Hematopoietic multipotent progenitor cell treated with erythropoietin and hydrocortisone succinate and interleukin-3 and kit ligand, for 15 days (in vitro differentiated cells): ENCODE data around the gene HSPBAP1.

Experiments
- DNase-seq: peaks from one replicate; pipeline ENCODE4 v3.0.0-alpha.2; 2015; ENCODE audit warnings: low spot score

Gene HSPBAP1

GRCh38 chr3:122793568-122794416 is at the start of gene HSPBAP1:
HSPBAP1 (minus strand) TSS chr3:122793831; CDS start chr3:122793680, 151 bp downstream.
- peak; percentile 87 for DNase-seq

DNA sequence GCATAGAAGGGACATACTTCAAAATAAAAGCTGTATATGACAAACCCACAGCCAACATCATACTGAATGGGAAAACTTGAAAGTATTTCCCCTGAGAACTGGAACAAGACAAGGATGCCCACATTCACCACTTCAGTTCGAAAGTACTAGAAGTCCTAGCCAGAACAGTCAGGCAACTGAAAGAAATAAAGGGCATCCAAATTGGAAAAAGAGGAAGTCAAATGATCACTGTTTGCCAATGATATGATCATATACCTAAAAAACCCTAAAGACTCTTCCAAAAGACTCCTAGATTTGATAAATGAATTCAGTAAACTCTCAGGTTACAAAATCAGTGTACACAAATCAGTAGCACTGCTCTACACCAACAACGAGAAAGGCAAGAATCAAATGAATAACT is 42.0 kb upstream of the HSPBAP1 start:
- DNase-seq, result no peak

DNA sequence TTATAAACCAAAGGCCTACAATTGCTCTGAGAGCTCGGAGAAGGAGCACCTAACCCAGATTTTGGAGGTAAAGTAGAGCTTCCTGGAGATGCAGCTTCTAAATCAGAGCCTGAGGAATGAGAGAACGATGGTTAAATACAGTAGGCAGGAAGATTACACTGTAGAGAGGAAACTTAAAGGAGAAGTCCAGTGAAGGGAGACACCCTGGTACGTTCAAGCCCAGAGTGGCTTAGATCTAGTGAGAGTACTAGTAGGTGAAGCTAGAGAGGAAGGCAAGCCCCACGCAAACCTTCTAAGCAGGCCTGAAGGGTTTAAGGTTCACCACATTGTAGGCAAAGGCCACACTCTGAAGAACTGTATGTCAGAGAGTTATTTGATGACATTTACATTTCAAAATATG is 34.6 kb upstream of the HSPBAP1 start:
- DNase-seq, result no peak

DNA sequence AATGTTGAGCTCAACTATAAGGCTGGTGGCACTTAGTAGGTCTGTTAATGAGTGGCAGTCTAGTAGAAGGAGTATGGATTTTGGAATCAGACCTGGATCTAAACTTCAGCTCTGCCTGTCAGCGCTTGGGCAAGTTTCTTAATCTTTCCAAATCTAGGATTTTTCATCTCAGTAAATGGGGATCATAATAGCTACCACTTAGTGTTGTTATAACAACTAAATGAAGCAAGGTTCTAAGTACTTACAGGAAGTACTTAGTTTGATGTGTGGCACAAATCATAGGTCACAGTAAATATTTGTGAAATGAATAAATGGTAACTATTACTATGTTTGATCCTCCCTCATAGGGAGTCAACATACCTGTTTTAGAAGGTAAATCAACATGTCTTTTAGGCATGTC is 32.6 kb upstream of the HSPBAP1 start:
- DNase-seq, result no peak

DNA sequence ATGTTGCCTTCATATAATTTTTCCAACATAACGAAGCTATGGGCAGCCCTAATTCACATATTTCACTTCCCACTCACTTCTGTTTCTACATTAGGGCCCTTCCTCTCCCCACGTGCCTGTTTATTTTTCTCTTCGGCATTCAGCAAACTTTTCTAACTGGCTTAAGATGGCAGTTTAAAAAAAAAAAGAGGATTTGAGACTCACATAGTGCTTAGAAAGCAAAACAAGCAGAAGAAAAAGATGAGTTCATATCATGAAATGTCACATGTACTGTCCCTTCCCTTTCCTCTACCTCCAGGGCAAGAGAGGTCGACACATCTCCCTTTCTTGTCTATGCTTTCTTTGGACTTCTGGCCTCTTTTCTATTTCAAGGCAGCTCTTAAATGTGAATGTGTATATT is 31.8 kb upstream of the HSPBAP1 start:
- no peak for DNase-seq

GRCh38 chr3:122824465-122825381 is 31.1 kb upstream of the HSPBAP1 start:
- no peak for DNase-seq

- no peak for DNase-seq
These were observed 23.0 kb upstream of the HSPBAP1 start for GRCh38 chr3:122816587-122816986.

- no peak for DNase-seq
These were observed 17.1 kb upstream of the HSPBAP1 start for GRCh38 chr3:122810734-122811133.

- no peak for DNase-seq
These were observed 10.3 kb upstream of the HSPBAP1 start for GRCh38 chr3:122803977-122804376.

GRCh38 chr3:122802323-122802722 is 8.7 kb upstream of the HSPBAP1 start:
- no peak for DNase-seq

DNA sequence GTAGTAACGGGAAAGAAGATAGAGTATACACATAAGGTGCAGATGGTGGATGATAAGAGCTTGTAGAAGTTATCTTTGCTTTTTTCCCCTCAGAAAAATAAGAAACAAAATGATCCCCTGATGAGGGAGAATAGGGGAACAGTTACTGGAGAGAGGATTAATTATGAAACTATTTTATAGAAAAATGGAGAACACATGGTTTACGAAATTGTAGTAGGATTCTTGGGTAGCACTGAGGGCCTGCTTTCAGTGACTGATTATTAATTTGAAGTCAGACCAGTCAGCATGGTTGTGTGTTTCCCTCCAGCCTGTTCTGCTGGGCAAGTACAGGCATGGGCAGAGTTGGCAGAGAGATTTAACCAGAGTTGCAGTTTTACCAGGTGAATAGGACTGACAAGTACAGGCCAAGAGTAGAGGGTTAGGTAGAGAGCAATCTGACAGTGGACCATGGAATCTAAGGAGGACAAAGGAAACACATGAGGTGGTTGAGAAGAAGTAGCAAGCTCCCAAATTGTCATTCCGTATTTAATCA is 7.1 kb upstream of the HSPBAP1 start:
- DNase-seq, result no peak

DNA sequence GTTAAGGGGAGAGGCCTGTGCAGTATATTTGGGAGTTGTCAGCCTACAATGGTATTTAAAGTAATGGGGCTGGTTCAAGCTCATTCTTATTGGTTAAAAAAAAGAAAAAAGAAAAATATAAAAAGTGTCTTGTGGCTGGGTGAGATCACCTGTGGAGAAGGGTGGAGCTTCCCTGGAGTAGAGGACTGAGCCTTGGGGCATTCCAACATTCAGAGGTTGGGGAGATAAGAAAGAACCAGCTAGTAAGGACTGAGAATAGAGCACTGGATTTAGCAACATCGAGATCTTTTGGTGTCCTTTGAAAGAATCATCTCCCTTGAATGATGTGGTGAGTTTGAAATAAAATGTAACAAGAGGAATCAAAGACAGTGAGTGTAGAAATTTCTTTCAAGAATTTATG is 6.4 kb upstream of the HSPBAP1 start:
- DNase-seq, result no peak

GRCh38 chr3:122799322-122799721 is 5.7 kb upstream of the HSPBAP1 start:
- no peak for DNase-seq

GRCh38 chr3:122797291-122797690 is 3.7 kb upstream of the HSPBAP1 start:
- no peak for DNase-seq

DNA sequence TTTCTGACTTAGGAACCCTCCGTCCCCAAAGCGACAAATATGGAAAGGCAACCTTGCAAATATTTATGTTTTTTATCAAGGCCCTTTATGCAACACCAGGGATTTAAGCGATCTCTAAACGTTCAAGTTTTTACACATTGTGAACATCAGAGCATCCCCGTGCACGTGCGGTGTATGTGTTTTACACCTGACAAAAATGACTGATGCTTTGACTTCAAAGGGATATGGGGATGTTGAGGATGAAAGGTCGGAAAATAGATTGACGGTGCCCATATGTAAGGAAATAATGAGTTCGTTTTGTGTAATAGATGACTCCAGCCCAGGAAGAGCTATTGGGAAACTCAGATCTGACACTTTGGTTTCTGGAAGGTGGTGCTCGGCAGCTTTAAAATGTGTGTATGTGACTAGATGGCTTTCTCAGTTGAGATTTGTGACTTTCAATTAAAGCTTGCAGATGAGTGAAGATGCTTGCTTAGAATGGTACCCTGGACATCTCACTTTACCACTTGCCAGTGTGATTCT is 2.1 kb upstream of the HSPBAP1 start:
- DNase-seq, result no peak

DNA sequence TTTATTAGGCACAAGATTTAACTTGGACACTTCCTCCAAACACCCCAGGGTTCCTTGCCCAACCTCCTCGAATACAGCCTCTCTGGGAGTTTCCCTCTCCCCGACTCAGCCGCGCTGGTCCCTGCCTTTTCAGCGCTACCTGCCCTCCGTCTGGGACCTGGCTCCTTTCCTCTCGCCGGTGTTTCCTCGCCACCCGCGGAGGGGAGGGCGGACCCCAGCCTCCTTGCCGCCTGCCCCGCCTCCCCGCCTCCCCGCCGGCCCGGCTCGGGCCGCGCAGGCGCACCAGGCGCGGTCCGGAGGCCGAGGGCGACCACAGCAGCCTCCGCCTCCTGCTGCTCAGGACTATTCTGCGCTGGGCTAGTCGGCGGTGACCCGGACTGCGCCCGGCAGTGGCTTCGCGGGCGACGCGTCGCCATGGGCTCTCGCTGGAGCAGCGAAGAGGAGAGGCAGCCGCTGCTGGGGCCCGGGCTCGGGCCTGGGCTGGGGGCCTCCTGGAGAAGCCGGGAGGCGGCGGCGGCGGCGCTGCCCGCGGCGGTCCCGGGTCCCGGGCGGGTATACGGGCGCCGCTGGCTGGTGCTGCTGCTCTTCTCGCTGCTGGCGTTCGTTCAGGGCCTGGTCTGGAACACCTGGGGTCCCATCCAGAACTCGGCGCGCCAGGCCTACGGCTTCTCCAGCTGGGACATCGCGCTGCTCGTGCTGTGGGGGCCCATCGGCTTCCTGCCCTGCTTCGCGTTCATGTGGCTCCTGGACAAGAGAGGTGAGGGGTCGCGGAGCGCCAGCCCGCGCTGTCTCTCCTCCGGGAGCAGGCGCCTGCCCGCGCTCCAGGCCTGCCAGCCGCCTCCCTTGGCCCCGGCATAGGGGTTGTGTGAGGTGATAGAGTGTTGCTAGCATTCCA is 1.4 kb upstream of the HSPBAP1 start, which contains the start of gene SLC49A4:
TSS of gene SLC49A4 (plus strand) at position 291 of the 895 bp plus-strand sequence. CDS start at position 415, 124 bp downstream.
- DNase-seq, result peak; percentile 59

DNA sequence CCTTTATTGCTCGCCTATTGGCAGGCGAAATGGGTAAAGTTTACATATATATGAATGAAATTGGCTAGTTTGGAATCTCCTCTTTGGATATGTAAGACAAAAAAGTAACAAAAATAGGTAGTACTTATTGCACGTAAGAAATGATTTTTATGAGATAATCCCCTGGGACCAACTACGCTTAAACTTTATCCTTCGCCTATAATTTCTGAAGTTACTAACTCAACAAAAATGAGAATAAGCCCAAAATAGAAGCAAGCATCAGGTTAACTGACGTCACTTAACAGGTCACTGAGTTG is 800 bp upstream of the HSPBAP1 start:
- DNase-seq, result no peak

- no peak for DNase-seq
These were observed 3.9 kb downstream of the HSPBAP1 start for GRCh38 chr3:122789585-122790273.

- no peak for DNase-seq
These were observed 5.8 kb downstream of the HSPBAP1 start for GRCh38 chr3:122787872-122788271.

- no peak for DNase-seq
These were observed 7.6 kb downstream of the HSPBAP1 start for GRCh38 chr3:122786066-122786465.

- no peak for DNase-seq
These were observed 8.4 kb downstream of the HSPBAP1 start for GRCh38 chr3:122785231-122785630.
